ENCODE results near the gene PSG2.
"Not testable (repeated sequence)": the region's sequence is repeated elsewhere in the genome, so short reads cannot be mapped to it uniquely, and the experiment has no call there.

PSG2 gene

GRCh38 chr19:43085796-43086530 is 3.5 kb upstream of the PSG2 start:
- H3K27ac ChIP-seq (replicated peaks); H3K4me3 ChIP-seq (replicated peaks; ENCODE audit: insufficient read depth, low read length); H3K27me3 ChIP-seq (ENCODE audit: insufficient read depth, poor library complexity, severe bottlenecking); DNase-seq (ENCODE audit: low read depth in 1 of 2, low spot score in 1 of 2): not testable (repeated sequence)

- not testable (repeated sequence) for H3K4me3 ChIP-seq (replicated peaks; ENCODE audit: insufficient read depth, low read length); H3K27ac ChIP-seq (replicated peaks); DNase-seq (ENCODE audit: low read depth in 1 of 2, low spot score in 1 of 2); H3K27me3 ChIP-seq (ENCODE audit: insufficient read depth, poor library complexity, severe bottlenecking)
Observed at GRCh38 chr19:43084196-43084832, 1.8 kb upstream of the PSG2 start.

DNA sequence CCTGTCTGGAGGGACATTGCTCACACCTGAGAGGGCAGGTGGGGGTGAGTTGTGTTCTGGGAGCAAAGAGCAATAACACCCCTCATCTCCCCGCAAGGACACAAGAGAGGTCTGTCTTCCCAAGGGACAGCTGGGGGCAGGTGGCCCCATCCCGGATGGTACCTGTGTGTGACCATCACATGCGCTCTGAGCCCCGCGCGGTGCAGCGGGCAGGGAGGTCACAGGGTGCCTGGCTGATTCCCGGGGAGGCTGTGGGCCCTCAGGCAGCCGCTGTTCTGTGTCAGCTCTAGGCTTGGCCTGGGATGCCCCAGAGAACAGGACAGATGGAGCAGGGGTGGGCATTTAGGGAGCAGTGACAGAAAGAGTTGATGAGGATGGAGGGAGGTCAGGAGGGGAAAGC is 1.2 kb upstream of the PSG2 start:
- DNase-seq (ENCODE audit: low read depth in 1 of 2, low spot score in 1 of 2); H3K27me3 ChIP-seq (ENCODE audit: insufficient read depth, poor library complexity, severe bottlenecking); H3K27ac ChIP-seq (replicated peaks); H3K4me3 ChIP-seq (replicated peaks; ENCODE audit: insufficient read depth, low read length): not testable (repeated sequence)

DNA sequence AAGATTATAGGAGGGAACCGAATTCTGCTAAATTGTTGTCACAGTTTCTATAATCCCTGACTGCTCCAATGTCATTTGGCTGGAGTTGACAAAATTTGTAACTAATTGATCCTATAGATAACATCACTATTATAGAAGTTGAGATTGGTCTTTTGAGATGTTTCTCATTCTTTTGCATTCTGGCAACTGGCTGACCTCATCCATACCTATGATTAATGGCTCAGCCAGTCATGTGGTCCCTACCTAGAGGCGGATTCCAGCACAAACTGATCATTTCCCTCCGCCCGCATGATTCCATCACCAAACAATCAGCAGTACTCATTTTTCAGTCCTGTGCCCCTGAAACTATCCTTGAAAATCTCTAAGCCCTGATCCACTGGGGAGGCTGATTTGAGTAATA is 4.2 kb downstream of the PSG2 start:
- DNase-seq (ENCODE audit: low read depth in 1 of 2, low spot score in 1 of 2) = no peak
- TF ChIP-seq SPI1 (IDR thresholded peaks at IDR 0.05; ENCODE audit: borderline replicate concordance, low read depth) = no peak
- no peak for TF ChIP-seq GABPA (IDR thresholded peaks at IDR 0.05; ENCODE audit: low read depth)
- TF ChIP-seq REST (IDR thresholded peaks at IDR 0.05; ENCODE audit: insufficient replicate concordance, low read depth) = no peak
- TF ChIP-seq, protein P1, sequence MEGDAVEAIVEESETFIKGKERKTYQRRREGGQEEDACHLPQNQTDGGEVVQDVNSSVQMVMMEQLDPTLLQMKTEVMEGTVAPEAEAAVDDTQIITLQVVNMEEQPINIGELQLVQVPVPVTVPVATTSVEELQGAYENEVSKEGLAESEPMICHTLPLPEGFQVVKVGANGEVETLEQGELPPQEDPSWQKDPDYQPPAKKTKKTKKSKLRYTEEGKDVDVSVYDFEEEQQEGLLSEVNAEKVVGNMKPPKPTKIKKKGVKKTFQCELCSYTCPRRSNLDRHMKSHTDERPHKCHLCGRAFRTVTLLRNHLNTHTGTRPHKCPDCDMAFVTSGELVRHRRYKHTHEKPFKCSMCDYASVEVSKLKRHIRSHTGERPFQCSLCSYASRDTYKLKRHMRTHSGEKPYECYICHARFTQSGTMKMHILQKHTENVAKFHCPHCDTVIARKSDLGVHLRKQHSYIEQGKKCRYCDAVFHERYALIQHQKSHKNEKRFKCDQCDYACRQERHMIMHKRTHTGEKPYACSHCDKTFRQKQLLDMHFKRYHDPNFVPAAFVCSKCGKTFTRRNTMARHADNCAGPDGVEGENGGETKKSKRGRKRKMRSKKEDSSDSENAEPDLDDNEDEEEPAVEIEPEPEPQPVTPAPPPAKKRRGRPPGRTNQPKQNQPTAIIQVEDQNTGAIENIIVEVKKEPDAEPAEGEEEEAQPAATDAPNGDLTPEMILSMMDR (IDR thresholded peaks at IDR 0.05; ENCODE audit: insufficient read depth, low read length) = no peak
- no peak for TF ChIP-seq POLR2AphosphoS5 (IDR thresholded peaks at IDR 0.05; ENCODE audit: low read depth)
- Histone ChIP-seq H3K4me3 (replicated peaks; ENCODE audit: insufficient read depth, low read length) (no peak overlapping the region), H3K27ac (replicated peaks) (no peak overlapping the region), H3K27me3 (ENCODE audit: insufficient read depth, poor library complexity, severe bottlenecking) (no peaks in the 10 kb centered on the region)

- not testable (repeated sequence) for DNase-seq (ENCODE audit: low read depth in 1 of 2, low spot score in 1 of 2); H3K27me3 ChIP-seq (ENCODE audit: insufficient read depth, poor library complexity, severe bottlenecking); H3K4me3 ChIP-seq (replicated peaks; ENCODE audit: insufficient read depth, low read length); H3K27ac ChIP-seq (replicated peaks)
Observed at GRCh38 chr19:43077881-43078280, 4.6 kb downstream of the PSG2 start.

- not testable (repeated sequence) for DNase-seq (ENCODE audit: low read depth in 1 of 2, low spot score in 1 of 2); H3K27ac ChIP-seq (replicated peaks); H3K27me3 ChIP-seq (ENCODE audit: insufficient read depth, poor library complexity, severe bottlenecking); H3K4me3 ChIP-seq (replicated peaks; ENCODE audit: insufficient read depth, low read length)
Observed at GRCh38 chr19:43062418-43062817, 20.1 kb downstream of the PSG2 start.

GRCh38 chr19:43061326-43061725 is 21.2 kb downstream of the PSG2 start:
- not testable (repeated sequence) for H3K27me3 ChIP-seq (ENCODE audit: insufficient read depth, poor library complexity, severe bottlenecking); H3K4me3 ChIP-seq (replicated peaks; ENCODE audit: insufficient read depth, low read length); H3K27ac ChIP-seq (replicated peaks); DNase-seq (ENCODE audit: low read depth in 1 of 2, low spot score in 1 of 2)

GRCh38 chr19:43060254-43060653 is 22.2 kb downstream of the PSG2 start:
- not testable (repeated sequence) for H3K4me3 ChIP-seq (replicated peaks; ENCODE audit: insufficient read depth, low read length); H3K27ac ChIP-seq (replicated peaks); H3K27me3 ChIP-seq (ENCODE audit: insufficient read depth, poor library complexity, severe bottlenecking); DNase-seq (ENCODE audit: low read depth in 1 of 2, low spot score in 1 of 2)

GRCh38 chr19:43059482-43059881 is 23.0 kb downstream of the PSG2 start:
- not testable (repeated sequence) for DNase-seq (ENCODE audit: low read depth in 1 of 2, low spot score in 1 of 2); H3K27ac ChIP-seq (replicated peaks); H3K27me3 ChIP-seq (ENCODE audit: insufficient read depth, poor library complexity, severe bottlenecking); H3K4me3 ChIP-seq (replicated peaks; ENCODE audit: insufficient read depth, low read length)

DNA sequence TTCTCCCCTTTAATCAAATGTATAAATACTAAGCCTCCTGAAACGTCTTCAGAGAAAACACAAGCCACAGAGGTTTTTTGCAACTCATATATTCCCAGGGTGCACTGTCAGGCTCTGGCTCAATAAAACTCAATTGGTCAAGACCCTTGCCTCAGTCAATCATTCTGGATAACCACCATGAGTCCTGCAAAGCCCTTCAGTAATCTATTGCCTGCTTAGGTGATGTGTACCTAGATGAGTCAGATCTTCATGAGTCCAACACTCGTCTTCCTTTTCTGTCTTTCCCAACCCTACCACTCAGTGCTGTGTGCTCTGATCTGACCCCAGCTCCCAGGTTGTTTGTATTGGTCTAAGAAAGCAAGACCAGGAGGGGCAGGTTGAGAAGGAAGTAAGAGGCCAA is 24.1 kb downstream of the PSG2 start:
- H3K27ac ChIP-seq (replicated peaks); DNase-seq (ENCODE audit: low read depth in 1 of 2, low spot score in 1 of 2); H3K27me3 ChIP-seq (ENCODE audit: insufficient read depth, poor library complexity, severe bottlenecking); H3K4me3 ChIP-seq (replicated peaks; ENCODE audit: insufficient read depth, low read length): not testable (repeated sequence)

GRCh38 chr19:43047966-43048365 is 34.5 kb downstream of the PSG2 start:
- not testable (repeated sequence) for H3K27ac ChIP-seq (replicated peaks); H3K27me3 ChIP-seq (ENCODE audit: insufficient read depth, poor library complexity, severe bottlenecking); DNase-seq (ENCODE audit: low read depth in 1 of 2, low spot score in 1 of 2); H3K4me3 ChIP-seq (replicated peaks; ENCODE audit: insufficient read depth, low read length)

GRCh38 chr19:43046578-43046977 is 35.9 kb downstream of the PSG2 start:
- H3K4me3 ChIP-seq (replicated peaks; ENCODE audit: insufficient read depth, low read length); H3K27me3 ChIP-seq (ENCODE audit: insufficient read depth, poor library complexity, severe bottlenecking); DNase-seq (ENCODE audit: low read depth in 1 of 2, low spot score in 1 of 2); H3K27ac ChIP-seq (replicated peaks): not testable (repeated sequence)
